Tibial nerve (tissue), 4 donors: ENCODE measurements around the gene MAP1LC3B2. TPM values are rescaled to one million over a fixed set of nuclear protein-coding genes. Genes with fewer than 3 reads are reported as not detected.

Experiments
- DNase-seq, 2 donors: peaks; one replicate each; pipeline ENCODE4 v3.0.0-alpha.2; 2019; ENCODE audit warnings: low spot score in 2 of 2
- H3K27ac ChIP-seq, 4 donors: fragments of 200-600 bp; sonication (generic) in 3 of 4; one replicate each; pipeline ENCODE4 v1.5.1; 2017 to 2019; ENCODE audit warnings: mild to moderate bottlenecking in 1 of 4
- H3K27me3 ChIP-seq, 2 donors: fragments of 200-600 bp; sonication (generic) in 1 of 2; one replicate each; pipeline versions ENCODE4 v1.5.1 to v1.6.0; 2017 to 2019
- H3K36me3 ChIP-seq, 3 donors: fragments of 200-600 bp; sonication (generic); one replicate each; pipeline ENCODE4 v1.5.1; 2018 to 2019
- H3K4me1 ChIP-seq, 4 donors: fragments of 200-600 bp; sonication (generic) in 3 of 4; one replicate each; pipeline ENCODE4 v1.5.1; 2017 to 2019
- H3K4me3 ChIP-seq, 4 donors: fragments of 200-600 bp; sonication (generic) in 3 of 4; one replicate each; pipeline ENCODE4 v1.5.1; 2017 to 2019; ENCODE audit warnings: mild to moderate bottlenecking in 1 of 4, moderate library complexity in 1 of 4
- H3K9me3 ChIP-seq, 4 donors: fragments of 200-600 bp; sonication (generic) in 3 of 4; one replicate each; pipeline ENCODE4 v1.5.1; 2017 to 2019
- EP300 ChIP-seq, 2 donors: sonication (generic); formaldehyde crosslinking; IDR thresholded peaks; one replicate each; pipeline ENCODE4 v1.6.1; 2017; ENCODE audit warnings: antibody characterized with exemption in 2 of 2, mild to moderate bottlenecking in 1 of 2
- POLR2A ChIP-seq, 2 donors: fragments of 450-650 bp; IDR thresholded peaks; one replicate each; pipeline ENCODE4 v1.6.1; 2017; ENCODE audit warnings: antibody characterized with exemption in 2 of 2, mild to moderate bottlenecking in 2 of 2, moderate library complexity in 2 of 2
- WGBS, 2 donors: methylation state at CpG; one replicate each; pipeline ENCODE4 v1.1.5; 2018; 5-methylcytosine and 5-hydroxymethylcytosine counted together
- total RNA-seq, 4 donors: library from RNA; depleted of rRNA; stranded (reverse); fragments of >200 nt; gene quantifications; one replicate each; pipeline ENCODE4 v1.1.0, GENCODE V29; 2016
- TF ChIP-seq, protein P1 (sequence below), 5 experiments: fragments of 200-600 bp in 3 of 5; fragments of 450-650 bp in 2 of 5; sonication (generic) in 3 of 5; IDR thresholded peaks; one replicate each; pipeline ENCODE4 v1.5.1; 2016 to 2019; ENCODE audit warnings: antibody characterized with exemption in 5 of 5, mild to moderate bottlenecking in 3 of 5, moderate library complexity in 2 of 5

MAP1LC3B2 gene
- total RNA-seq, 4 donors from 2014 or later, result 0.98 to 1.7 TPM; not detected in 2

DNA sequence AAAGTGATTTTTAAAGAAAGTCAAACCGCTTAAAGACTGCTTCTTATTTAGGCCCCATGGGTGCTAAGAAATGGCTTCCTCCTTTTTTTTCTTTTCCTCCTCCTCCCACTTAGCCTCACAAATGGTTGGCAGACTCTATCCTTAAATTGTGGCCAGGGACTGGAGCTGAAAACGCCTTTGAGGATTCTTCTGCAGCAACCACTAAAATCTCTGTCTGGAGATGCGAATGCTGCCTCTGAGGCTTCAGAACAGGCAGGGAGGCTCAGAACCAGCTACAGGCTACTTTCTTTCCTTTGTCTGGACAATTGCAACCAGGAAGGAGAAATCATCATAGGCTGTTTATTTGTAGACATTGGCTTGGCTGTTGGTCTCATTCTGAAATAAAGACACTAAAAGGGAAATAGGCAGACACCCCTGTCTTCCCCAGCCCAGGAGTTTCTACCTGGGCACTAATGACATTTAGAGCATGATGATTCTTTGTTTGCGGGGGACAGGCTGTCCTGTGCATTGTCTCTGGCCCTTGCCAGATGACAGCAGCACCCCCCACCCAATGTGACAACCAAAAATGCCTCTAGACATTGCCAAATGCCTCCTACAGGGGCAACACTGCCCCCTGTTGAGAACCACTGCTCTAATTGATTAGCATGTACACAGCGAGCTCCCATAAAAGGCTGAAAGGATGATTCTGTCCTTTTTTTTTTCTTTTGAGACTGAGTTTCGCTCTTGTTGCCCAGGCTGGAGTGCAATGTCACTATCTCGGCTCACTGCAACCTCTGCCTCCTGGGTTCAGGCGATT is 50.3 kb downstream of the MAP1LC3B2 start:
- Histone ChIP-seq H3K27me3 (no peaks in the 10 kb centered on the region), H3K9me3 (no peaks in the 10 kb centered on the region), H3K4me3 (no peak overlapping the region), H3K4me1 (peaks cover 0 to 23% (median 2%) of the 10 kb centered on the region in 4 donors), H3K27ac (no peak overlapping the region), H3K36me3 (no peaks in the 10 kb centered on the region)
- no peak for DNase-seq
- 65 to 69% methylated on average over 8 of the region's 8 CpGs for WGBS, 2 donors
- TF ChIP-seq, protein P1, sequence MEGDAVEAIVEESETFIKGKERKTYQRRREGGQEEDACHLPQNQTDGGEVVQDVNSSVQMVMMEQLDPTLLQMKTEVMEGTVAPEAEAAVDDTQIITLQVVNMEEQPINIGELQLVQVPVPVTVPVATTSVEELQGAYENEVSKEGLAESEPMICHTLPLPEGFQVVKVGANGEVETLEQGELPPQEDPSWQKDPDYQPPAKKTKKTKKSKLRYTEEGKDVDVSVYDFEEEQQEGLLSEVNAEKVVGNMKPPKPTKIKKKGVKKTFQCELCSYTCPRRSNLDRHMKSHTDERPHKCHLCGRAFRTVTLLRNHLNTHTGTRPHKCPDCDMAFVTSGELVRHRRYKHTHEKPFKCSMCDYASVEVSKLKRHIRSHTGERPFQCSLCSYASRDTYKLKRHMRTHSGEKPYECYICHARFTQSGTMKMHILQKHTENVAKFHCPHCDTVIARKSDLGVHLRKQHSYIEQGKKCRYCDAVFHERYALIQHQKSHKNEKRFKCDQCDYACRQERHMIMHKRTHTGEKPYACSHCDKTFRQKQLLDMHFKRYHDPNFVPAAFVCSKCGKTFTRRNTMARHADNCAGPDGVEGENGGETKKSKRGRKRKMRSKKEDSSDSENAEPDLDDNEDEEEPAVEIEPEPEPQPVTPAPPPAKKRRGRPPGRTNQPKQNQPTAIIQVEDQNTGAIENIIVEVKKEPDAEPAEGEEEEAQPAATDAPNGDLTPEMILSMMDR (IDR thresholded peaks at IDR 0.05), result peak in 3 of 5 experiments; percentile 18 to 26 (median 19)
- TF ChIP-seq POLR2A (IDR thresholded peaks at IDR 0.05), result no peak
- TF ChIP-seq EP300 (IDR thresholded peaks at IDR 0.05), result no peak

DNA sequence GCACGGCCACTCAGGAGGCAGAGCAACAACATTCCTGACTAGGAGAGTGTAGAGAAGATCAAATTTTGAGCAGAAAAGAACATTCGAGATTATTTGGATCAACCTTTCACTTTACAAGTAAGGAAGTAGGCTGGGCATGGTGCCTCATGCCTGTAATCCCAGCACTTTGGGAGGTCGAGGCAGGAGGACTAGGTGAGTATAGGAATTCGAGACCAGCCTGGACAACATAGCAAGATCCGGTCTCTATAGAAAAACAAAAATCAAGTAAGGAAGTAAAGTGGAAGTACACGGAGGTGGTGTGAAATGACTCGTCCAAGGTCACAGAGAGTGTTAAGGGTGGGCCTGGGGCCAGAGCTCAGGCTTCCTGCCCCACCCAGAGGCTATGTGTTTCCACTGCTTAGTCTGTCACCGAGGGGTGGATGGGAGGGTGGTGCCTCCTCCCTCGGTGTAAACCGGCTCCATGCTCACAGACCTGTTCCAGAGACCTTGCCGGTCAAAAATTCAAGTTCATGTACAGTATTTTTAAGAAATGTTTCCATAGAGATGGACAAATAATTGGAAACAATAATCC is 51.9 kb downstream of the MAP1LC3B2 start:
- Histone ChIP-seq H3K4me1 (peaks cover 0 to 18% (median 2%) of the 10 kb centered on the region in 4 donors), H3K27ac (no peak overlapping the region), H3K36me3 (no peaks in the 10 kb centered on the region), H3K27me3 (no peaks in the 10 kb centered on the region), H3K4me3 (no peak overlapping the region), H3K9me3 (no peaks in the 10 kb centered on the region)
- no peak for TF ChIP-seq POLR2A (IDR thresholded peaks at IDR 0.05)
- TF ChIP-seq, protein P1 (IDR thresholded peaks at IDR 0.05), result no peak
- TF ChIP-seq EP300 (IDR thresholded peaks at IDR 0.05), result no peak
- 63 to 65% methylated on average over 11 of the region's 11 CpGs for WGBS, 2 donors
- DNase-seq, result no peak

GRCh38 chr12:116612436-116612835 is 53.3 kb downstream of the MAP1LC3B2 start:
- H3K9me3 ChIP-seq, result no peaks in the 10 kb centered on the region
- DNase-seq, result no peak
- TF ChIP-seq POLR2A (IDR thresholded peaks at IDR 0.05) (no peak), EP300 (IDR thresholded peaks at IDR 0.05) (no peak)
- TF ChIP-seq, protein P1 (IDR thresholded peaks at IDR 0.05), result no peak
- no peak overlapping the region for H3K4me3 ChIP-seq
- H3K36me3 ChIP-seq, result no peaks in the 10 kb centered on the region
- peaks cover 0 to 24% (median 2%) of the 10 kb centered on the region in 4 donors for H3K4me1 ChIP-seq
- no peaks in the 10 kb centered on the region for H3K27me3 ChIP-seq
- WGBS, 2 donors, result 86 to 88% methylated on average over 6 of the region's 6 CpGs
- no peak overlapping the region for H3K27ac ChIP-seq

DNA sequence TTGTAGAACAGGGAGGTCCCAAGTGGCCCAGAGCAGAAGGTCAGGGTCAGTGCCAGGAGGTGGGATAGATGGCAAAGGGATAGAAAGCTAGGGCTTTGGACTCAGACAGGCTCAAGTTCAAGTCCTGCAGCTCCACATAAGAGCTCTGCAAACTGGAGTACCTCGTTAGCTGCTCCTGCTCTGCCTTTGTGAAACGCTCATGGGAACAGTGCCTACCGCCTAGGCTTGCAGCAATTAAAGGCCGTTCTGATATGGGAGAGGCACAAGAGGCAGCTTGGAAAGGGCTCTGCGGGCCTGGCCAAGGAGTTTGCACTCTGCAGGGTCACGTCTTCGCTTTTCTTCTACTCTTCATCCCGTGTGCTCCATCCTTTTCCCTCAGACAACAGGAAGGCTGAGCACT is 54.1 kb downstream of the MAP1LC3B2 start:
- H3K4me3 ChIP-seq, result no peak overlapping the region
- peaks cover 0 to 4% (median 0%) of the 10 kb centered on the region in 4 donors for H3K9me3 ChIP-seq
- DNase-seq, result no peak
- H3K27ac ChIP-seq, result no peak overlapping the region
- 81 to 82% methylated on average over 8 of the region's 8 CpGs for WGBS, 2 donors
- TF ChIP-seq, protein P1 (IDR thresholded peaks at IDR 0.05), result no peak
- TF ChIP-seq POLR2A (IDR thresholded peaks at IDR 0.05) (no peak), EP300 (IDR thresholded peaks at IDR 0.05) (no peak)
- no peaks in the 10 kb centered on the region for H3K36me3 ChIP-seq
- H3K4me1 ChIP-seq, result peaks cover 0 to 24% (median 2%) of the 10 kb centered on the region in 4 donors
- no peaks in the 10 kb centered on the region for H3K27me3 ChIP-seq
